KG1 (cell line): Measurements from ENCODE around the gene G2E3.

ENCODE experiments used
- DNase-seq: peaks from one replicate; lab custom pipeline; 2025; lab: John Stamatoyannopoulos, UW

G2E3 gene

DNA sequence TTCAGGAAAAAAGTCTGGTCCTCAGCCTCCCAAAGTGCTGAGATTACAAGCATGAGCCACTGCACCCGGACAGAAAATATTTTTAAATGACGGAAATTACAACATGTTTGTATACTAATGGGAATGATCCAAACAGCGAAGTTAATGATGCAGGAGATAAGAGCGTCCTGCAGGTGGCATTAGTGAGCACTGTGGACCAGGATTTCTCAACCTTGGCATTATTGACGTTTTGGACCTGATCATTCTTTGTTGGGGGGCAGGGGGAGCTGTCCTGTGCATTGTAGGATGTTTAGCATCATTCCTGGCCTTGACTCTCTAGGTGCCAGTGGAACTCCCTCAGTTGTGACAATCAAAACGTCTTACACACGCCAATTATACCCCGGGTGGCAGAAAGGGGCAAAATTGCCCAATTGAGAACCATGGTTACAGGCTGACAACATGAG is 97.3 kb downstream of the G2E3 start:
- no peak for DNase-seq

GRCh38 chr14:30657050-30657449 is 98.1 kb downstream of the G2E3 start:
- DNase-seq: no peak

GRCh38 chr14:30657606-30658163 is 98.7 kb downstream of the G2E3 start:
- no peak for DNase-seq

- DNase-seq: no peak
These were observed 99.7 kb downstream of the G2E3 start for GRCh38 chr14:30658645-30659044.

DNA sequence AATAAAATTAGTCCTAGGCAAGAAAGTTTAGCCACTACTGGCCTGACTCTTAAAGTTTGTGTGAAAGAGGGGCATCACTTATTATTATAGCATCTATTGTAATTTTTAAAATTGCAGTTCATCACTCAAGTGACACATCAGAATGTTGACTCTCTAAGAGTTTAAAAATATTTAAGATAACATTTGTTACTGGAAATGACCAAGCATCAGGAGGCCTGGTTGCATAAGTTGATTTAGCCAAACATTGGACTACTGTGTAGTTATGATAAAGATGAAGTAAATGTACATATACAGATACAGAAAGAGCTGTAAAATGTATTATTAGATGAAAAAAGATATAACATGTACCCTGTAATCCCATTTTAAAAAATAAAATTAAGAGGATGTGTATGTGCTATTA is 110.6 kb downstream of the G2E3 start:
- no peak for DNase-seq
